IPS-11a (cell line): Measurements from ENCODE around the gene LCLAT1.

ENCODE experiments used
- H3K4me3 ChIP-seq: one replicate; pipeline ENCODE4 v1.5.1; 2013; ENCODE audit warnings: low read depth, low read length, control low read depth

LCLAT1 gene

DNA sequence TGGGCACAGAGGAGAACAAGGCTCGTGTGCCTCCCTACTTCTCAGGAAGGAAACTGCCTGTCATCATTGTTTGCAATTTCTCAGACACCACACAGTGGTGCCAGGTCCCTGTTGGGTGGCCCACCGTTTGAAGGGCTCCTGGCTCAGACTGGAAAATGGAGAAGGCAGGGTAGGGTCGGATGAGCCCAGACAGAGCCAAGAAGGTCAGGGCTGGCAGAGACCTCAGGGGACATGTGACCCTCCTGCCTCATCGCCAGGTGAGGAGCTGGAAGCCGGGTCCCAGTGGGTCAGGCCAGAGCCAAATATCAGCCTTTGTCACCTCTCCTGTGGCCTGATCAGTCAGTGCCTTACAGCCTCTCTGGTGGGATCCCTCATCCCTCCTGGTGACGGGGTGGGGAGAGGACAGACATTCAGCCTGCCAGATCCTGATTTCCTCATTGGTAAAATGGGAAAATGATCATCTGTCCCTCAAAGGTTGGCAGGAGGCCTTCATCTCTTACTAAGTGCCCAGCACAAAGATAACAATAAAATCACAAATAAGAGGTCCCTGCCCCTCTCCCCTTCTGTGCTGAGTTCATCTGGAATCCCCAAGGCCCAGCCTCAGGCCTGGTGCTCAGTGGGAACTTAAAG lies 242.6 kb downstream of the LCLAT1 start:
- H3K4me3 ChIP-seq = no peak overlapping the region

- H3K4me3 ChIP-seq = no peak overlapping the region
Observed at GRCh38 chr2:30690126-30690561, 243.1 kb downstream of the LCLAT1 start.

DNA sequence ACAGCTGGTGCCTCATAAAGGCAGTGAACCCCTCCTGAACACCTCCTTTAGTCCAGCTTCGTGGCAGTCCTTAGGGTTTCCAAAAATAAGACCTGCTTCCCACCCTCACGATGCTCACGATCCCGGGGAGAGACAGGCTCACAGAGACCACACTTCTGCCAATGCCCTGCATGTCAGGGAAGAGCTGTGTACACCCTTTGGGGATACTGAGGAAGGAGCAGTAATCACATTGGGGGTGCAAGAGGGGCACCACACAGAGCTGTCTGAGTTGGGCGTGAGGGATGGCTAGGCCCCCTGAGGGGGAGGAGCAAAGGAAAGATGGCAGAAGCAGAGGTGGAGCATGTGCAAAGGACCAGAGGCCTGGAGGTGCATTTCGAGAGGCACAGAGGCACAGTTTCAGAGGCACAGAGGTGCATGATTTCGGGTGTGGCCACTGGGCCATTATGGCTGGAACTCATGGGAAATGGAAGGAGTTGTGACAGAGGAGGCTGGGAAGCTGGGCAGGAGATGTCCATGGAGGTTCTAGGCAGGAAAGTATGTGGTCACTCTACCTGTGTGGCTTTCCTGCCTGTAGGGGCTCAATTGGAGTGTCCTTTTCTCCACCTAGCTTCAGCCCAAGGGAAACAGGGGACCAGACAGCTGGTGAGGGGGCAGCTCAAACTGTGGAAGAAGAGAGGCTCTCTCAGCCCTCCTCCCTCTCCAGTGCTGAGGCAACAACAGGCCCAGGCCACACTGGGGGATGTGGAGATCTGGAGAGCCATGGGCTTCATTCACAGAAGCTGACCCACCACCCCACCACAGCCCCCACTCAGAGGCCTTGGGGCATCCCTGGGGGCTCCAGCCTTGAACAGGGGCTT lies 244.3 kb downstream of the LCLAT1 start:
- H3K4me3 ChIP-seq = no peak overlapping the region

DNA sequence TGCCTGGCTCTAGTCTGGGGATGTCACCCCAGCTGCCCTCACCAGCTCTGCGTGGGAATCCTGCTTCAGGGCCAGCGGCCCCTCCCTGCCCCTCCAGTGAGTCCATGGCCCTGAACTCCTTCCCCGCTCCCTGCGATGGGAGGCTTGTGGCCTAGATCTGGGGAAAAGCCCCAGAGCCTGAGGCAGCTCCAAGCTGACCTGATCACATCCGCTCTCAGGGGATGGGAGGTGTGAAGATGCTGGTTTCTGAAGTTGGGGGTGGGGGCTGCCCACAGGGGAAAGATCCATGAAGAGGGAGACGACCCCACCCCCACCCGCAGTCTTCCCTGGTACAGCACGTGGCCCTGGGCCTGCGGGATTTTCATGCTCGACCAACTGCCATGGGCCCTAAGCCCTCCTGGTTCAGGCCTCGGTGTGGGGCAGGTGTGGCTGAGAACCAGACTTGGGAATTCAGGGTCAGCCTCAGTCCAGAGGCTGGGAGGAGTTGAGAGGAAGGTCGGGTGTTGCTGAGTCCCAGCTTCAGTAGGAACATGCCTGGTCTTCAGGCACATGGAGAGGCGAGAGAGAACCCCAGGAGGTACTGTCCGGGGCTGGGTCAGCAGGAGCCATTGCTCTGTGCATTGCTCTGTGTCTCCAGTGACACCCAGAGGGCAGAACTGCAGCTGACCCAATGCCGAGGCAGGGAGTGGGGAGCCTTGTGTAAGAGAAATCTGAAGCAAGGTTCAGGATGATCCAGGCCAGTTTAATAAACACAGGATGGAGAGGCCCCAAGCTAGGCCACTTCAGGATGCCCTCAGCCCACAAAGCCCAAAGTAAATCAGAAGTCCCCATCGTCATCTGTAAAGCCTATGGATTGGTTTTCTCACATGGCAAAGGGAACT lies 245.1 kb downstream of the LCLAT1 start:
- H3K4me3 ChIP-seq = no peak overlapping the region

DNA sequence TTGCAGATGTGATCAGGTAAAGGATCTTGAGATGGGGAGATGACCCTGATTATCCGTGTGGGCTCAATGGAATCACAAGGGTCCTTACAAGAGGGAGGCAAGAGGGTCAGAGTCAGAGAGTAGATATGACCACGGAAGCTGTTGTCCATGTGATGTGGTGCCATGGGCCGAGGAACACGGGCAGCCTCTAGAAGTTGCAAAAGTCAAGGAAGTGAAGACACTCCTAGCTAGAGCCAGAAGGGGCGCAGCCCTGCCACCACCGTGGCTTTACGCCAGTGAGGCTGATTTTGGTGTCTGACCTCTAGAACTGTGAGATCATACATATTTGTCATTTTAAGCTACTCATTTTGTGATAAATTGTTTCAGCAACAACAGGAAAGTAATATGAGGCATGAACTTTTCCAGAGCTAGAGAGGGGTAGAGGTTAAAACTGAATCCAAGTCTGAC lies 245.8 kb downstream of the LCLAT1 start:
- H3K4me3 ChIP-seq = no peak overlapping the region
